CD4-positive, alpha-beta T cell treated with Interleukin-15 for 1 hour (primary cell): ENCODE data around the gene STK16.

Experiments used
- DNase-seq: peaks from one replicate; pipeline ENCODE4 v3.0.0-alpha.2; 2020

The STK16 gene

GRCh38 chr2:219290381-219291171 lies 45.3 kb downstream of the STK16 start:
- DNase-seq, result no peak

DNA sequence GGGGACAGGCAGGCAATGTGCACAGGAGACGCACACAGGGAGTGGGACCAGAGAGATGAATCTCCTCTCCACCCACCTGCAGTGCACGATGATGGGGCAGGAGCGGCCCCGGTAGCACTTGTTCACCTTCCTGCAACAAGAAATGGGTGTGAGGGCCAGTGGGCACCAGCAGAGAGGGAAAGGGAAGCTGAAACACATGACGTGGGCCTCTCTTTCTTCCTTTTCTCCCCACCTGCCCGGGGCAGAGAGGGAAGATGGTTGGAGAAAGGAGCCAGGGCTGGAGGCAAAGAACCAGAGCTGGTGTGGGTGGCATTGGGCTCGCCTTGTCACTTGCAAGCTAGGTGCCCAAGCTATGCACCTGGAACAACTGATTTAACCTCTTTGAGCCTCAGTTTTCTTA lies 46.1 kb downstream of the STK16 start:
- DNase-seq, result no peak

- DNase-seq, result no peak
Measured at GRCh38 chr2:219291910-219292490, 46.7 kb downstream of the STK16 start.

GRCh38 chr2:219292616-219293015 lies 47.3 kb downstream of the STK16 start:
- no peak for DNase-seq

GRCh38 chr2:219293736-219294231 lies 48.5 kb downstream of the STK16 start:
- no peak for DNase-seq

- DNase-seq, result peak; percentile 91
Measured at GRCh38 chr2:219294356-219295351, 49.4 kb downstream of the STK16 start.

DNA sequence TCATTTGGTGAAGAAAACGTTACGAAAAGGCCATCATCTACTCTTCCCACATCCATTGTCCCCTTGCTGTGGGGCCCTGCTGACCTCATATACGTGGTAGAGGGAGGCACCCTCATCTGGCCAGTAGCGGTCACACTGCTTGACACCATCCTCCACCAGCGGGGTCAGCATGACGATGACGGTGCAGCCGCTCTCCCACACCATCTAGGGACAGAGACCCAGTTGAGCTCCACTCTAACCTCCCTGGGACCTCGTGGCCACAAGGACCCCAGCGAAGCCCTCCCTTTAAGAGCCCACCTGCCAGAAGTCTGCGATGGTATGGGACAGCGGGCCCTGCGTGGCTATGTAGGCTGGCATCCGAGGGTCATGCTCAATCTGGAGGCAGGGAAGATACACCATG lies 50.9 kb downstream of the STK16 start:
- DNase-seq, result no peak

- DNase-seq, result no peak
Measured at GRCh38 chr2:219296631-219297391, 51.5 kb downstream of the STK16 start.

DNA sequence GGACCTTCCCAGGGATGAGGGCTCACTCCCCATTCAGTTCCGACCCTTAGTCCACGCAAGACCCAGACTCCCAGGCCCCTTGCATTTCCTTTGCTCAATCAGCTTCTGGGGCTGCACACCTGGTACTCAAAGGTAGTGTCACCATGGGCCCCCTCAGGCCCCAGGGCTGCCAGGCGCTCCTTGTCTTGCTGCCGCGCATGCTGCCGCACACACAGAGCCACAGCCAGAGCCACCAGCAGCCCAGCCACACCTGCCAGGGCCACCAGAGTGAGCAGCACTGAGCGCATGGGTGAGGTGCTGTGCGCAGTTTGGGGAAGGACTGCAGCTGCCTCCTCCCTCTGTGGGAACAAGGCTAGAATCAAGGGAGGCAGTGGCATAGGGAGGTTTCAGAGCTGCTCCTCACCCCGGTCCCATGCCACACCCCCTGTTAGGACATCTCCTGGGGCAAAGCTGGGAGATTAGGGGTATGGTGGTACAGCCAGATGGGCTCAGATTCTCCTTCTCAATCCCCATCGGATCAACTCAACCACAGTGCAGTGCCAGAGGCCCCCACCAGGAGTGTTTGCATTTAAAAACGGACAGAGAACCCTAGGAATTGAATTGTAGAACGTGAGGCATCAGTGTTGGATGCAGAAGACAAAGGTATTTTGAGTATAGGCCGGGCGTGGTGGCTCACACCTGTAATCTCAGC lies 52.6 kb downstream of the STK16 start:
- no peak for DNase-seq

DNA sequence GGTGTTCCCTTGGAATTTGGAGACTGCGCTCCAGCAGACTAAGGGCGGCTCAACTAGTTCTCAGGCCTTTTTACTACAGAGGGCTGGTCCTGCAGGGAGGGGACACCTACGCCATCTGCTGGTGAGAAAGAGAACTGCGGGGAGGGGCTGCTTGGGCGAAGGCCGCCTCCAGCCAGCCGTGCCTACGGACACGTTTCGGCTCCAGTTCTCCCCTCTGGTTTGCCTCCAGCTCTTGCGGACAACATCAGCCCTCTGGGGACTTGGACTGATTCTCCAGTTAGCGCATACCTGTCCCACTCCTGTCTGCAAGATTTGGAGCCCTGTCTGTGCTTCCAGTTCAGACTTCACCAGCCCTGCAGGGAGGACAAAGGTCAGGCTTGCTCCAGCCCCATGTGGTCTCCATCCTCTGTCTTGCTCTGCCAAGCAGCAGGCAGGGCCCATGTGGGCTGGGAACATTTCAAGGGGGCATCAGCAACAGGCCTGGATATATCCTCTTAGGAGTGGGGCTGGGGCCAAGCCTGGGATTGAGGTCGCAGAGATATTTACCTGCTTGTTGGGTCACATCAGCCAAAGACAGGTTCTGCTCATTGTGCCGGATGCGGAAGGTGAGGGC lies 53.6 kb downstream of the STK16 start:
- DNase-seq, result peak; percentile 83

DNA sequence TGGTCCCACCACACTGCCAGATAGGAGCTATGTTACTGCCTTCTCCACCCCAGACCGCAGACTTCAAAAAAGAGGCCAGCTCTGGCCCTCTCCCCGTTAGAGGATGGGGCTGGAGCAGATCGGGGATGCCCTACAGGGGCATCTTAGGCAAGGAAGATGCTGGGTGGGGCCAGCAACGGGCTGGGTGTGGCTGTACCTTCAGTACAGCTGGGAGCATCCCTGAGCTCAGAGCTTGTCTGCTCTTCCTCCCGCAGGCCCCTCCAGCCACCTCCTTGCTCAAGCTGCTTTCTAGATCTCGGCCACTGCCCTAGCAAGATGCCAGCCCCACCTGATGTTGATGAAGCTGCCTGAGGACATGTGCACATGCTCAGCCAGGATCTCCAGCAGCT lies 54.1 kb downstream of the STK16 start:
- no peak for DNase-seq
